ENCODE results near the gene ADD1. TPM values are rescaled to one million over a fixed set of nuclear protein-coding genes. Genes with fewer than 3 reads are reported as not detected.
A peak's percentile ranks its signal among the peaks of the same experiment; 100 is the strongest.

ADD1 gene
- polyA plus RNA-seq, 1 donor: 183 TPM

DNA sequence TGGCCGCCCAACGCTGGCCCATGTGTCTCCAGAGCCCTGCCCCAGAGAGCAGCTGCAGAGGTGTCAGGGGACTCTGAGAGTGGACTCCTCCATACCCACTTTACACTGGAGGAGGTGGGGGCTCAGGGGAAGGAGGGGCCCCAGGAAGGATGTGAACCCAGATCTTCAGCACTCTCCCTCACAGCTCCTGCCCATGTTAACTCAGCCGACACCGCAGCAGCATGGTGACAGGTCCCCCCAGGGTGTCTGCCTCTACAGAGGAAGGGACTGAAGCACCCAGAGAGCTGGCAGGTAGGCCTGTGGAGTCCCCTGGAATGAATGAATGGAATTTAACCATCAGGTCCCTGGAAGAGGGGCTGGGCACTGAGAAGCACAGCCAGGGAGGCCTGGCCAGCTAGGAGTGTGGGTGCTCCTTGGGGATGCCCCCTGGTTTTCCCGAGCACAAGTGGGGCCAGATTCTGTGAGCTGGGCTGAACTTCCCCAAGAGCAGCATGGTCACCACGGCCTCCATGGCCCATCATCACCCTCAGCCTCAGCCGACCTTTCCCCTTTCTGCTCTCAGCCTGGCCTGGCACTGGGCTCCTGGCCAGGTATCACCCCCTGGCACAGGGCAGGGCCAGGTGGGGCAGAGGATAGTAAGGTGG is 28.9 kb upstream of the ADD1 start:
- no peak overlapping the region for H3K27ac ChIP-seq (ENCODE audit: low read length)
- no CpG with 5 or more reads among the region's 7 CpGs for WGBS (ENCODE audit: insufficient coverage, low lambda C conversion rate)
- H3K9me3 ChIP-seq (ENCODE audit: control insufficient read depth, low read depth, low read length): no peaks in the 10 kb centered on the region
- peaks cover 30% of the 10 kb centered on the region for H3K4me1 ChIP-seq (ENCODE audit: control insufficient read depth, insufficient read depth, low read length)
- no peaks in the 10 kb centered on the region for H3K36me3 ChIP-seq (ENCODE audit: control insufficient read depth, insufficient read depth, low read length)
- no peak for DNase-seq
- no peak overlapping the region for H3K4me3 ChIP-seq (ENCODE audit: low read length)
- no peaks in the 10 kb centered on the region for H3K27me3 ChIP-seq (ENCODE audit: control insufficient read depth, insufficient read depth, low read length)

DNA sequence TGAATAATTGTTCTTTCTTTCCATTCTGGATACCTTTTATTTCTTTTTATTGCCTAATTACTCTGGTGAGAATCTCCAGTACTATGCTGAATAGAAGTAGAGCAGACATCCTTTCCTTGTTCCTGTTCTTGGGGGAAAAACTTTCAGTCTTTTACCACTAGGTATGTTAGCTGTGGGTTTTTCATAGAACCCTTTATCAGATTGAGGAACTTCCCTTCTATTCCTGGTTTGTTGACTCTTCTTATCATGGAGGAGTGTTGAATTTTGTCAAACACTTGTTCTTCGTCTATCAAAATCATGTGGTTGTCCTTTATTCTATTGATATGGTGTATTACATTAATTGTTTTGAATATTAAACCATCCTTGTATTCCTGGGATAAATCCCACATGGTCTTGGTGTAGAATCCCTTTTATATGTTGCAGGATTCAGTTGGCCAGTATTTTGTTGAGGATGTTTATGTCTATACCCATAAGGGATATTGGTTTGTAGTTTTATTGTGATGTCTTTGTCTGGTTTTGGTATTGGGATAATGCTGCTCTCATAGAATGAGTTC is 27.2 kb upstream of the ADD1 start:
- no peak overlapping the region for H3K4me3 ChIP-seq (ENCODE audit: low read length)
- 100% methylated on average over 1 of the region's 1 CpG for WGBS (ENCODE audit: insufficient coverage, low lambda C conversion rate)
- DNase-seq: no peak
- no peak overlapping the region for H3K27ac ChIP-seq (ENCODE audit: low read length)
- no peaks in the 10 kb centered on the region for H3K27me3 ChIP-seq (ENCODE audit: control insufficient read depth, insufficient read depth, low read length)
- no peaks in the 10 kb centered on the region for H3K9me3 ChIP-seq (ENCODE audit: control insufficient read depth, low read depth, low read length)
- peaks cover 22% of the 10 kb centered on the region for H3K4me1 ChIP-seq (ENCODE audit: control insufficient read depth, insufficient read depth, low read length)
- peaks cover 13% of the 10 kb centered on the region for H3K36me3 ChIP-seq (ENCODE audit: control insufficient read depth, insufficient read depth, low read length)

DNA sequence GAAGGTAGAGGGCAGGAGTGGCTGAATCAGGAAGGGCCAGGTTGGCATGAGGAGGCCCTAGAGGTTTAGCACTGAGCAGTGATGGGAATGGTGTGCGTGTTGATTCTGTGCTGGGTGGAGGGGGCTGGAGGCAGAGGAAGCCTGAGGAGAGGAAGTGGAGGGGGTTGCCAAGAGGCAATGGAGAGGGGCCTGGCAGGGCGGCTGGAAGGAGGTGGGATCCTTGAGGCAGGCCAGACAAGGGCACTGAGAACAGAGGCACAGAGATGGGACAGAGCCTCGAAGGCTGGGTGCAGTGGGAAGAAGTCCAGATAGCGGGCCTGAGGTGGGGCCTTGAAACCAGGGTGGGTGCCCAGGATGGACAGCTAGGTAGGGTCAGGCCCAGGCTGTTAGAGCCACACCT is 26.5 kb upstream of the ADD1 start:
- H3K36me3 ChIP-seq (ENCODE audit: control insufficient read depth, insufficient read depth, low read length): peaks cover 14% of the 10 kb centered on the region
- H3K27me3 ChIP-seq (ENCODE audit: control insufficient read depth, insufficient read depth, low read length): no peaks in the 10 kb centered on the region
- no peaks in the 10 kb centered on the region for H3K9me3 ChIP-seq (ENCODE audit: control insufficient read depth, low read depth, low read length)
- DNase-seq: no peak
- H3K27ac ChIP-seq (ENCODE audit: low read length): no peak overlapping the region
- H3K4me3 ChIP-seq (ENCODE audit: low read length): peak overlapping the region; percentile 50
- WGBS (ENCODE audit: insufficient coverage, low lambda C conversion rate): 100% methylated on average over 1 of the region's 4 CpGs
- peaks cover 16% of the 10 kb centered on the region for H3K4me1 ChIP-seq (ENCODE audit: control insufficient read depth, insufficient read depth, low read length)

DNA sequence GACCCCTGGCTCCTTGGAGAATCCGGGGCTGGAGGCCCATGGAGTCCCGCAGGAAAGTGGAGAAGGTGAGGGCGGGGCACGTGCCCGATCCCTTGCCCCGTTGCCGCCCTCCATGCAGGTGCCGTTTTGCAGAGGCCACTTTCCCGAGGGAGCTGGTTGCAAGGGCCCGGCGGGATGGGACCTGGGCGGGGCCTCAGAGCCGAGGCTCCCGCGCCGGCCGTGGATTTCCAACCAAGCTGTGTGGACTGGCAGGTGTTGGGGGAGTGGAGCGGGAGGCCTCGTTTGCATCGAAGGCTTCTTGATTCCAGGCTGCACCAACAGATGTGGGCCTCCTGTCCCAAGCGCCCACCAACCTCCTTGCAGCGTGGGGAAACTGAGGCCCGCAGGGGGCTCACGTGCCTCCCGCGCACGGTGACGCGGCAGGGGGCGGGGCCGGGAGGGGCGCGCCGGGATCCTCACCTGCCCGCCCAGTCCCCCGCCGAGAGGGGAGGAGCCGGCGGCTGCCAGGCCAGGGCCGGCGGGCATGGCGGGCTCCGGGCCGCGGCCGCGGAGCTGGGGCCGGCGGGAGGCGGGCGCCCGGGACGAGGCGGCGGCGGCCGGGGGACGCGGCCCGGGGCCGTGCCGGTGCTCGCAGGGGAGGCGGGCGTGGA is 25.8 kb upstream of the ADD1 start:
- no peaks in the 10 kb centered on the region for H3K27me3 ChIP-seq (ENCODE audit: control insufficient read depth, insufficient read depth, low read length)
- WGBS (ENCODE audit: insufficient coverage, low lambda C conversion rate): no CpG with 5 or more reads among the region's 65 CpGs
- H3K4me3 ChIP-seq (ENCODE audit: low read length): peak overlapping the region; percentile 50
- peak in 1 of 2 donors; percentile 76 for DNase-seq
- peaks cover 20% of the 10 kb centered on the region for H3K36me3 ChIP-seq (ENCODE audit: control insufficient read depth, insufficient read depth, low read length)
- H3K27ac ChIP-seq (ENCODE audit: low read length): peak overlapping the region; percentile 36
- no peaks in the 10 kb centered on the region for H3K9me3 ChIP-seq (ENCODE audit: control insufficient read depth, low read depth, low read length)
- peaks cover 10% of the 10 kb centered on the region for H3K4me1 ChIP-seq (ENCODE audit: control insufficient read depth, insufficient read depth, low read length)

DNA sequence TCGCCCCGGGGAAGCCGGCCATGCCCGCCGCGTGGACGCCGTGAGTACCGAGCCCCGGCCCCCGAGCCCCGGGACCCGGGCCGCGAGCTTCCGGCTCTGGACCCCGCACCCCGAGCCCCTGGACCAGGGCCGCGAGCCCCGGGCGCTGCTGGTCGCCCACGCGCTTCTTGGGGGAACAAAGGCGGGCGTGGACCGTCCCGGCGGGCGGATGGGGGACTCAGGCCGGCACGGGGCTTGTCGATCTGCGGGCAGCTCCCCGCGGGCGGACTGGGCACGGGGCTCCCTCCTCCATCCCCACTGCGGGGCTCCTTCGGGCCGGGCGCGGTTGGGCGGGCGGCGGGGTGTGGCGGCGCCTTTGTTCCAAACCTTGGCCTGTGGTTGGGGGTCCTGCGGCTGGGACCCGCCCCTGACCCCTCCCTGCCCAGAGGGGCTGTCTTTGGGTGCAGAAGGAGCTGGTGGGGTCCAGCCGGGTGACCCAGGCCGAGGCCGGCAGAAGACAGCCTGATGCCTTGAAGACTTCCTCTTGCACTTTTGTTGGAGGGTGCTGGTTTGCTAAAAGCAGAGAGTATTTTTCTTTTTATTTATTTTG is 25.2 kb upstream of the ADD1 start:
- Histone ChIP-seq H3K36me3 (ENCODE audit: control insufficient read depth, insufficient read depth, low read length) (peaks cover 26% of the 10 kb centered on the region), H3K4me1 (ENCODE audit: control insufficient read depth, insufficient read depth, low read length) (peaks cover 6% of the 10 kb centered on the region), H3K27me3 (ENCODE audit: control insufficient read depth, insufficient read depth, low read length) (no peaks in the 10 kb centered on the region), H3K9me3 (ENCODE audit: control insufficient read depth, low read depth, low read length) (no peaks in the 10 kb centered on the region), H3K4me3 (ENCODE audit: low read length) (peak overlapping the region; percentile 65), H3K27ac (ENCODE audit: low read length) (no peak overlapping the region)
- peak in 1 of 2 donors; percentile 39 for DNase-seq
- no CpG with 5 or more reads among the region's 54 CpGs for WGBS (ENCODE audit: insufficient coverage, low lambda C conversion rate)

DNA sequence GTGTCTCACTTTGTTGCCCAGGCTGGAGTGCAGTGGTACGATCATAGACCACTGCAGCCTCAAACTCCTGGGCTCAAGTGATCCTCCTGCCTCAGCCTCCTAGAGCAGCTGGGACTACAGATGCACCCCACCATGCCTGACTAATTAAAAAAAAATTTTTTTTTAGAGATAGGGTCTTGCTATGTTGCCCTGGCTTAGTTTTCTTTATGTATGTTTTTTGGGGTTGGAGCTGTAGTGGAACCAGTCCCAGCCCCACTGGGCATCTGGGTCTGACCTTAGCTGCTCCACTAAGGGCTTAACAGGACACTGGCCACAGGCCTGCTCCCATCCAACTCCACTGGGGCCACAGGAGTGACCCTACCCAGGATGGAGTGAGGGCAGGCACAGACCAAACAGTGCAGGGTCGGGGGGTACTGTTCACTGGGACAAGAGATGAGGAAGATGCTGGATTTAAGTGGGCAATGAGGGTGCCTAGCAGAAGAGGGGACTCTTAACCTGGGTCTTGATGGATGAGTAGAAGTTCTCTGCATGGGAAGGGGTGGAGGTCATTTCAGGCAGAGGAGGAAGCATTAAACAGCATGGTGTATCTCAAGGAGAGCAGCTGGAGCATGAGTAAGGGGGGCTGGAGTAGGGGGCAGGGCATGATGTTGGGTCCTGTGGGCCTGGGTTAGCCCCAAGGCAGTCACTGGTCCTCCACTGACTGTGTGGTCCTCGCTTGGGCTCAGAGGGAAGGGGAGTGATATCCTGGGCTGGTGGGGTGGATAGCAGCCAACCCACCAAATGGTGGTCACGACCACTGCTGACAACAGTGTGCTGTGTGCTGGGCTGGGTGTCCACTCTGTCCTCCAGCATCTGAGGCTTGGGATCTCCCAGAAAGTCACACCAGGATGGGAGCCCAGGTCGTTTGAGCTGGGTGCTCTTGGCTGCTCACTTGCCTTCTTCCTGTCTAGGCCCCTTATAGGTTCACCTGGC is 24.1 kb upstream of the ADD1 start:
- no peaks in the 10 kb centered on the region for H3K9me3 ChIP-seq (ENCODE audit: control insufficient read depth, low read depth, low read length)
- no peak for DNase-seq
- peaks cover 6% of the 10 kb centered on the region for H3K4me1 ChIP-seq (ENCODE audit: control insufficient read depth, insufficient read depth, low read length)
- peak overlapping the region; percentile 65 for H3K4me3 ChIP-seq (ENCODE audit: low read length)
- no peaks in the 10 kb centered on the region for H3K27me3 ChIP-seq (ENCODE audit: control insufficient read depth, insufficient read depth, low read length)
- WGBS (ENCODE audit: insufficient coverage, low lambda C conversion rate): no CpG with 5 or more reads among the region's 5 CpGs
- H3K27ac ChIP-seq (ENCODE audit: low read length): no peak overlapping the region
- H3K36me3 ChIP-seq (ENCODE audit: control insufficient read depth, insufficient read depth, low read length): peaks cover 37% of the 10 kb centered on the region

DNA sequence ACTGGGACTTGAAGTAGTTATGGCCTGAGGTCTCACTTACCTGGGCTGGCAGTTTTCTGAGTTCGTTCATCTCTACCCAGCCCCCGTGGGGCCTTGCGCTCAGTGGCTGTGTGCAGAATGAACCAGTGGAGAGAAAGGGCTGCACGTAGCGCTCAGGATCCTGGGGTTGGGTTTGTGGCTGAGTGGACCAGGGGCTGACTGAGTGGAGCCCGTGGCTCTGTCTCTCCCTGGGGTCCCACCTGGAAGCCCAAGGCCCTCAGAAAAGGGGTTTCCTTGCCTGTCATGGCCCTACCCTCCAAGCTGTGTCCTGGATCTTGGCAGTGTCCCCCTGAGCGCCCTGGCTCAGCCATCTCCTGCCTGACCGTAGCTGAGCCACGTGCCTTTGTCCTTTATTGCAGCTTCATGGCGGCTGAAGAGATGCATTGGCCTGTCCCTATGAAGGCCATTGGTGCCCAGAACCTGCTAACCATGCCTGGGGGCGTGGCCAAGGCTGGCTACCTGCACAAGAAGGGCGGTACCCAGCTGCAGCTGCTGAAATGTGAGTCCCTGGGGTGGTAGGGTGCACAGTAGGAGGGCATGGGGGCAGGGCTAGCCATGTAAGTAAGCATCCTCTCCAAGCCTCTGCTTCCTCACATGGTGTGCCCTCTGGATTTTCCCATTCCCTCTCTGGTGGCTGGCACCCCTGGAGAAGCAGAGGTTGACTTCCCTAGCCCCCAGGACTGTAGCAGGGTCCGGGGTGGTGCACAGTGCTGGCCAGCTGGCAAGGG is 23.2 kb upstream of the ADD1 start:
- H3K27ac ChIP-seq (ENCODE audit: low read length): no peak overlapping the region
- DNase-seq: no peak
- H3K4me3 ChIP-seq (ENCODE audit: low read length): no peak overlapping the region
- no peaks in the 10 kb centered on the region for H3K27me3 ChIP-seq (ENCODE audit: control insufficient read depth, insufficient read depth, low read length)
- peaks cover 45% of the 10 kb centered on the region for H3K36me3 ChIP-seq (ENCODE audit: control insufficient read depth, insufficient read depth, low read length)
- WGBS (ENCODE audit: insufficient coverage, low lambda C conversion rate): no CpG with 5 or more reads among the region's 13 CpGs
- H3K4me1 ChIP-seq (ENCODE audit: control insufficient read depth, insufficient read depth, low read length): peaks cover 6% of the 10 kb centered on the region
- no peaks in the 10 kb centered on the region for H3K9me3 ChIP-seq (ENCODE audit: control insufficient read depth, low read depth, low read length)

DNA sequence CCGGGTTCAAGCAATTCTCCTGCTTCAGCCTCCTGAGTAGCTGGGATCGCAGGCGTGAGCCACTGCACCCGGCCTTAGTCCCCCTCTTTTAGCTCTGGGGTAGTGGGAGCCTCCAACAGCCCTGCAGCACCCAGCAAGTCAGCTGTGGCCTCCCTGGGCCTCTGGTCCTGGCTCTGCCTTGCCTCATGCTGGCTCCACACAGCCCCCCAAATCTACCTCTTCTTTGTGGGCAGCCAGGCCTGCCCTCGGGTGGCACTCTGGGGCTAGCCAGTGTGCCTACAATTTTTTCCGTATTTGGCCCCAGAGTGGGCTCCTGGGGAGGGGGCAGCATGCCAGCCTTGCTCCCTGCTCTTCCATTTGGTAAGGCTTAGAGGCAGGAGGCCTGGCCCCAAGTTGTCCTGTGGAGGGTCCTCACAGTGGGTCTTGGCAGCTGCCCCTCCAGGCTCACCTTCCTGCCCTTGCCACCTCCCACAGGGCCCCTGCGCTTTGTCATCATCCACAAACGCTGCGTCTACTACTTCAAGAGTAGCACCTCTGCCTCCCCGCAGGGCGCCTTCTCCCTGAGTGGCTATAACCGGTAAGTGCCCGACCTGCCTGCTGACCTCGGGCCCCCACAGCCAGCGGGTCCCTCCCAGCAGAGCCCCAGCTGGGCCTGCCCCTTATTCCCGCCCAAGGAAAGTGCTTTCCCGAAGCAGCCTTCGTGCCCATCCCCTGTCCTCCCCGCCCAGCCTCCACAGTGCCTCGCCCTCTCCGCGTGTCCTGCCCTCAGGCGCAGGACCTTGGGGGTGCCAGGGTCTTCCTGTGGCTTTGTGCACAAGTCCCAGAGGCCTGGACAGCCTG is 21.0 kb upstream of the ADD1 start:
- WGBS (ENCODE audit: insufficient coverage, low lambda C conversion rate): no CpG with 5 or more reads among the region's 23 CpGs
- Histone ChIP-seq H3K27ac (ENCODE audit: low read length) (no peak overlapping the region), H3K36me3 (ENCODE audit: control insufficient read depth, insufficient read depth, low read length) (peaks cover 62% of the 10 kb centered on the region), H3K4me1 (ENCODE audit: control insufficient read depth, insufficient read depth, low read length) (peaks cover 1% of the 10 kb centered on the region), H3K4me3 (ENCODE audit: low read length) (no peak overlapping the region), H3K9me3 (ENCODE audit: control insufficient read depth, low read depth, low read length) (no peaks in the 10 kb centered on the region), H3K27me3 (ENCODE audit: control insufficient read depth, insufficient read depth, low read length) (no peaks in the 10 kb centered on the region)
- DNase-seq: no peak

DNA sequence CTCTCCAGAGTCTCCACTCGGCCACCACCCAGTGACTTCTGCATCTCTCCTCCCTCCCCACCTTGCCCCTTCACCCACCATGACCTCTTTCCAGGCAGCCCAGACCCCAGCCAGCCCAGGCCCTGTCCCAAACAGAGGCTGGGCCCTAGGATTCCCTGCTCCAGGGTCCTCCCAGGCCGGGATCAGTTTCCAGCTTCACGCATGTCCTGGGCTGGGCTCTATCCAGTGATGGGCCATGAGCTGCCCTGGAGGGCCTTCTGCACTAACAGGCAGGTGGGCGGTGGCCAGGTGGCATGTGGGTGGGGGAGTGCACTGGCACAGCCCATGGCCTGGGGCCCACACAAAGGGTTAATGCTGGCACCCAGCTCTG is 20.4 kb upstream of the ADD1 start:
- no peaks in the 10 kb centered on the region for H3K4me1 ChIP-seq (ENCODE audit: control insufficient read depth, insufficient read depth, low read length)
- peaks cover 66% of the 10 kb centered on the region for H3K36me3 ChIP-seq (ENCODE audit: control insufficient read depth, insufficient read depth, low read length)
- no peak overlapping the region for H3K27ac ChIP-seq (ENCODE audit: low read length)
- no peaks in the 10 kb centered on the region for H3K27me3 ChIP-seq (ENCODE audit: control insufficient read depth, insufficient read depth, low read length)
- WGBS (ENCODE audit: insufficient coverage, low lambda C conversion rate): no CpG with 5 or more reads among the region's 4 CpGs
- no peak for DNase-seq
- H3K4me3 ChIP-seq (ENCODE audit: low read length): no peak overlapping the region
- no peaks in the 10 kb centered on the region for H3K9me3 ChIP-seq (ENCODE audit: control insufficient read depth, low read depth, low read length)

Data from large intestine (tissue), 3 donors.